ENCODE results near the gene ZNRF4.

DNA sequence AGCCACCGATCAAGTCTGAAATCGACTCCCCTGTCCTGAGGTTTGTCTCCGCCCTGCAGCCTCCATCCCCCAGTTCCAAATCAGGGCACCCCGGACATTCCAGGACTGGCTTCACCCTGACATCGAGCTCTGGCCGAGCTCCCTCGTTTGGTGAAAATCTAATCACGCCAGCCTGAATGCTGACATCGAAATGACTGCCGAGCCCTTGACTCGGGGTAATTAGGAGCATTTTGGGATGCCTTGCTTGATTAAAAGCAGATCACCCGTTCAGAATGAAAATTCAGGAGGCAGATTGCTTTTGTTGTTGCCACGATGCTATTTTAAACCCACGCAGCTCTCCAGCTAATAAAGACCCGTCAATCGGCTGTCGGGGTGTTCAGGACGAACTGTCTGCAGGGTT lies 34.3 kb downstream of the ZNRF4 start:
- TF ChIP-seq POLR2A (IDR thresholded peaks at IDR 0.05; ENCODE audit: low read depth, low read length) (no peak), TAF1 (IDR thresholded peaks at IDR 0.05; ENCODE audit: borderline replicate concordance, low read depth, low read length) (no peak), POLR2AphosphoS5 (IDR thresholded peaks at IDR 0.05; ENCODE audit: low read depth, low read length) (no peak)
